Measurements from ENCODE around the gene ART1. TPM values are rescaled to one million over a fixed set of nuclear protein-coding genes. Genes with fewer than 3 reads are reported as not detected.

Gene ART1
- total RNA-seq, 1 donor from 2014 or later: not detected

- H3K4me1 Mint-ChIP-seq: no peaks in the 10 kb centered on the region
- DNase-seq (ENCODE audit: low spot score in 2 of 2, unreplicated experiment in 2 of 2): no peak
- no peaks in the 10 kb centered on the region for H3K9me3 Mint-ChIP-seq
- H3K36me3 Mint-ChIP-seq: peaks cover 48% of the 10 kb centered on the region
- TF ChIP-seq, protein P1, sequence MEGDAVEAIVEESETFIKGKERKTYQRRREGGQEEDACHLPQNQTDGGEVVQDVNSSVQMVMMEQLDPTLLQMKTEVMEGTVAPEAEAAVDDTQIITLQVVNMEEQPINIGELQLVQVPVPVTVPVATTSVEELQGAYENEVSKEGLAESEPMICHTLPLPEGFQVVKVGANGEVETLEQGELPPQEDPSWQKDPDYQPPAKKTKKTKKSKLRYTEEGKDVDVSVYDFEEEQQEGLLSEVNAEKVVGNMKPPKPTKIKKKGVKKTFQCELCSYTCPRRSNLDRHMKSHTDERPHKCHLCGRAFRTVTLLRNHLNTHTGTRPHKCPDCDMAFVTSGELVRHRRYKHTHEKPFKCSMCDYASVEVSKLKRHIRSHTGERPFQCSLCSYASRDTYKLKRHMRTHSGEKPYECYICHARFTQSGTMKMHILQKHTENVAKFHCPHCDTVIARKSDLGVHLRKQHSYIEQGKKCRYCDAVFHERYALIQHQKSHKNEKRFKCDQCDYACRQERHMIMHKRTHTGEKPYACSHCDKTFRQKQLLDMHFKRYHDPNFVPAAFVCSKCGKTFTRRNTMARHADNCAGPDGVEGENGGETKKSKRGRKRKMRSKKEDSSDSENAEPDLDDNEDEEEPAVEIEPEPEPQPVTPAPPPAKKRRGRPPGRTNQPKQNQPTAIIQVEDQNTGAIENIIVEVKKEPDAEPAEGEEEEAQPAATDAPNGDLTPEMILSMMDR (IDR thresholded peaks at IDR 0.05; ENCODE audit: unreplicated experiment): no peak
- H3K27me3 Mint-ChIP-seq (ENCODE audit: low read depth): no peaks in the 10 kb centered on the region
- no peak overlapping the region for H3K4me3 Mint-ChIP-seq
- no peak overlapping the region for H3K27ac Mint-ChIP-seq
These were observed 24.8 kb downstream of the ART1 start for GRCh38 chr11:3669742-3670183.

DNA sequence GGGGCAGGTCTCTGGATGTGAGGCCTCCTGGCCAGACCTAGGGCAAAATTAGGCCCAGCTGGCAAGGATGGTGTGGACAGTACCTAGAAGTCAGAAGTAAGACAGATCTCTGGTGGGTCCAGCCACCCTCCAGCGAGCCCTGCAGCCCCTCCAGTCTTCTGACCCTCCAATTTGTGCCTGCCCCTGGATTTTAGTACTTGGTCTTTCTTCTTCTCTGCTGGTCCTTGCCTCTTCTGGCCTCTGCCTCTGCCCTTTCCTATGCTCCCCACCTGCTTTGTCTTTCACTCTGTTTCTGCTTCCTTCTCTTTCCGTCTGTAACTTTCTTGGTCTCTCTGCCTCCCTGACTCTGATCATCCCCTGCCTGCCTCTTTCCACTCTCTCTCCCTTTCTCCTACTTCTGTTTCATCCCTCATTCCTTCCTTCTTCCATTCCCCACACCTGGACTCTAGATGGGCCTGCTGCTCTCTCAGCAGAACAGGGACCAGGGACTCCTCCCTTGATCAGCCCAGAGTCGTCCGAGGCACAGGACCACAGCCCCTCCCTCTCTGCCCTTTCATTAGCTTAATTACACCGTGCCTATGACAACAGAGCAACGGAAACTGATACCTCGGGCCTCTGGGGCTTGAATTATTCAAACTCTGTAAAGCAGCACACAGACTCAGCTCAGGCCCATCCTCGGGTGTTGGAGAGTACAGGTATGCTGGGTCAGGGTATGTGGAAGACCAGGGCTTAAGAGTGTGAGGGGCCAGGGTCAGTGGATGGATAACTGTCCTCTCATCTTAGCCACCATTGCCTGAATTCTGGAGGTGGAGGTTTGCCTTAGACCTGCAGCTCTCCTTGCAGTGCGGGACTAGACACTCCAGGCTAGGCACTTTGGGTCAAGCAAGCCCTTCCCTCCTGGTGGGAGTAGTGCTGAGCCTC, 26.7 kb downstream of the ART1 start, which contains the start of gene CHRNA10:
TSS of gene CHRNA10 (minus strand) at position 51 of the 921 bp plus-strand sequence. CDS start 72 bp downstream, outside the sequence.
- Mint-ChIP-seq H3K27me3 (ENCODE audit: low read depth) (no peaks in the 10 kb centered on the region), H3K9me3 (no peaks in the 10 kb centered on the region), H3K27ac (no peak within 1 kb of the TSS), H3K36me3 (peaks cover 53% of the 10 kb centered on the region), H3K4me3 (no peak within 1 kb of the TSS), H3K4me1 (no peaks in the 10 kb centered on the region)
- no peak for DNase-seq (ENCODE audit: low spot score in 2 of 2, unreplicated experiment in 2 of 2)
- TF ChIP-seq, protein P1 (IDR thresholded peaks at IDR 0.05; ENCODE audit: unreplicated experiment): no peak

DNA sequence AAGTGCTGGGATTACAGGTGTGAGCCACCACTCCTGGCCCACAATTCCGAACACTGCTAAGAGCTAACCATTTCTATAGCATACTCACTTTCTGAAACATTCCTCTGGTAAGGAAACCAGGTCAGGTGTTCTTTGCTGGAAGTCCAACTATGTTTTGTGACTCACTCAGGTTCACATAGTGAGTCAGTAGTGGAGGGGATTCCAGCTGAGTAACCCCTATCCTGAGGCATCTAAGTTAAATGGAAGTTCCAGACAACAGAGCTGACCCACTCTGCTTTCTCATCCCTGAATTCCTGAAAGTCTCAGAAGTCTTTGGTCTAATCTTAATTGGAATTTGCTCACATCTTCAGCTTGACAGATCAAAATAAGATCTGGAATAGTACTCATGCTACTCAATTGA, 29.3 kb downstream of the ART1 start:
- no peak for DNase-seq (ENCODE audit: low spot score in 2 of 2, unreplicated experiment in 2 of 2)
- no peak overlapping the region for H3K27ac Mint-ChIP-seq
- H3K9me3 Mint-ChIP-seq: no peaks in the 10 kb centered on the region
- no peaks in the 10 kb centered on the region for H3K27me3 Mint-ChIP-seq (ENCODE audit: low read depth)
- TF ChIP-seq, protein P1 (IDR thresholded peaks at IDR 0.05; ENCODE audit: unreplicated experiment): no peak
- no peak overlapping the region for H3K4me3 Mint-ChIP-seq
- H3K36me3 Mint-ChIP-seq: peaks cover 53% of the 10 kb centered on the region
- no peaks in the 10 kb centered on the region for H3K4me1 Mint-ChIP-seq

DNA sequence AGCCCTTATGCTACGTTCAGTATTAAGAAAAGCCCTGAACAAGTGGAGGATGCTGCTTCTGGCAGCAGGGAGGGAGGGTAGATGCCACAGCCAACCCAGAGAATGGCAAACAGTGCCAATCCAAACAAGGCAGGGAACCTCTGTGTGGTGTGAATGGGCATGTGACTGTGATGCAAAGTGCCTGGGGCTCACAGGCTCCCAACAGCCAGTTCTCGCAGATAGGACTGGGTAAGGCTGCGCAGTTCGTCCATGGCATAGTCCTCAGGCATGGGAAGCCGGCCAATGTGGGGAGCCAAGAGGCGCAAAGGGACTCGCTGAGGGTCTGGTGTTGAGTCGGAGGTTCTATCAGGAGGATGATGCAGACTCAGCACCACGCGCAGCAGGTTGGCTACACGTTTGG, 31.0 kb downstream of the ART1 start:
- Mint-ChIP-seq H3K9me3 (no peaks in the 10 kb centered on the region), H3K27me3 (ENCODE audit: low read depth) (no peaks in the 10 kb centered on the region), H3K4me1 (no peaks in the 10 kb centered on the region), H3K27ac (no peak overlapping the region), H3K4me3 (no peak overlapping the region), H3K36me3 (peaks cover 52% of the 10 kb centered on the region)
- DNase-seq (ENCODE audit: low spot score in 2 of 2, unreplicated experiment in 2 of 2): no peak
- TF ChIP-seq, protein P1 (IDR thresholded peaks at IDR 0.05; ENCODE audit: unreplicated experiment): no peak

DNA sequence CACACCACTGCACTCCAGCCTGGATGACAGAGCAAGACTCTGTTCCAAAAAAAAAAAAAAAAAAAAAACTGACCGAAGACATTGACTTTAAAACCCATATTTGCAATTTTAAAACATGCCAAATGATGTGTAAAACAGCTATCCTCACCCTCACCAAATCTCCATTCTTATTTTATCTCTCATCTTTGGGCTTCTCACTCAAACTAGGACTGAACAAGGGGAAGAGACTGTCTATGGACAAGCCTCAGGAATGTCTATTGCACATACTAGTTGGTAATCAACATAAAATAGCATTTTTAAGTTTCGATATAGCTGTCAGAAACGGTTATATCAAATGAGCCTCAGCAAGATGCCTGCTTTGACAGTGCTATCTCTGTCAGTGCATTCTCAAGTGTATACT, 34.1 kb downstream of the ART1 start:
- DNase-seq (ENCODE audit: low spot score in 2 of 2, unreplicated experiment in 2 of 2): no peak
- Mint-ChIP-seq H3K27ac (no peak overlapping the region), H3K9me3 (no peaks in the 10 kb centered on the region), H3K4me1 (no peaks in the 10 kb centered on the region), H3K27me3 (ENCODE audit: low read depth) (no peaks in the 10 kb centered on the region), H3K4me3 (no peak overlapping the region), H3K36me3 (peaks cover 59% of the 10 kb centered on the region)
- TF ChIP-seq, protein P1 (IDR thresholded peaks at IDR 0.05; ENCODE audit: unreplicated experiment): no peak
